ENCODE data around the gene RPS23.
"Not testable (repeated sequence)": the region's sequence is repeated elsewhere in the genome, so short reads cannot be mapped to it uniquely, and the experiment has no call there.

Gene RPS23

DNA sequence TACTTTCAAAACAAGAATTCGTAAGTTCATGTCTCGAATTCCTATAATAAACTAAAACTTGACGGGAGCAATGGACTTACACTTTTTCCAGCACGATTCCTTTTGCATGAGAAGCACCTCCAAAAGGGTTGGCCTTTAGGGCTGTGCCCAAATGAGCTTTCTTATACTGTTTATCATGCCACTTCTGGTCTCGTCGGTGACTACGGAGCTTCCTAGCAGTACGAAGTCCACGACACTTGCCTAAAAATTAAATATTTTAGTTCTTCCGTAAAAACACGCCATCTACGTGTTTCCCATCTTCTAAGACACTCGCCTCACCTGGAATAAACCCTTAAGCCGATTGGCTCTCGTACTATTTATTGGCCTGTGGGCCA, 554 bp downstream of the RPS23 start:
- no peak for DNase-seq (ENCODE audit: low read depth)
- TF ChIP-seq, protein P1, sequence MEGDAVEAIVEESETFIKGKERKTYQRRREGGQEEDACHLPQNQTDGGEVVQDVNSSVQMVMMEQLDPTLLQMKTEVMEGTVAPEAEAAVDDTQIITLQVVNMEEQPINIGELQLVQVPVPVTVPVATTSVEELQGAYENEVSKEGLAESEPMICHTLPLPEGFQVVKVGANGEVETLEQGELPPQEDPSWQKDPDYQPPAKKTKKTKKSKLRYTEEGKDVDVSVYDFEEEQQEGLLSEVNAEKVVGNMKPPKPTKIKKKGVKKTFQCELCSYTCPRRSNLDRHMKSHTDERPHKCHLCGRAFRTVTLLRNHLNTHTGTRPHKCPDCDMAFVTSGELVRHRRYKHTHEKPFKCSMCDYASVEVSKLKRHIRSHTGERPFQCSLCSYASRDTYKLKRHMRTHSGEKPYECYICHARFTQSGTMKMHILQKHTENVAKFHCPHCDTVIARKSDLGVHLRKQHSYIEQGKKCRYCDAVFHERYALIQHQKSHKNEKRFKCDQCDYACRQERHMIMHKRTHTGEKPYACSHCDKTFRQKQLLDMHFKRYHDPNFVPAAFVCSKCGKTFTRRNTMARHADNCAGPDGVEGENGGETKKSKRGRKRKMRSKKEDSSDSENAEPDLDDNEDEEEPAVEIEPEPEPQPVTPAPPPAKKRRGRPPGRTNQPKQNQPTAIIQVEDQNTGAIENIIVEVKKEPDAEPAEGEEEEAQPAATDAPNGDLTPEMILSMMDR (conservative IDR thresholded peaks at IDR 0.05; ENCODE audit: low read depth, low read length): no peak
- H3K4me3 ChIP-seq (ENCODE audit: low read depth, low read length): peak overlapping the region; percentile 91

DNA sequence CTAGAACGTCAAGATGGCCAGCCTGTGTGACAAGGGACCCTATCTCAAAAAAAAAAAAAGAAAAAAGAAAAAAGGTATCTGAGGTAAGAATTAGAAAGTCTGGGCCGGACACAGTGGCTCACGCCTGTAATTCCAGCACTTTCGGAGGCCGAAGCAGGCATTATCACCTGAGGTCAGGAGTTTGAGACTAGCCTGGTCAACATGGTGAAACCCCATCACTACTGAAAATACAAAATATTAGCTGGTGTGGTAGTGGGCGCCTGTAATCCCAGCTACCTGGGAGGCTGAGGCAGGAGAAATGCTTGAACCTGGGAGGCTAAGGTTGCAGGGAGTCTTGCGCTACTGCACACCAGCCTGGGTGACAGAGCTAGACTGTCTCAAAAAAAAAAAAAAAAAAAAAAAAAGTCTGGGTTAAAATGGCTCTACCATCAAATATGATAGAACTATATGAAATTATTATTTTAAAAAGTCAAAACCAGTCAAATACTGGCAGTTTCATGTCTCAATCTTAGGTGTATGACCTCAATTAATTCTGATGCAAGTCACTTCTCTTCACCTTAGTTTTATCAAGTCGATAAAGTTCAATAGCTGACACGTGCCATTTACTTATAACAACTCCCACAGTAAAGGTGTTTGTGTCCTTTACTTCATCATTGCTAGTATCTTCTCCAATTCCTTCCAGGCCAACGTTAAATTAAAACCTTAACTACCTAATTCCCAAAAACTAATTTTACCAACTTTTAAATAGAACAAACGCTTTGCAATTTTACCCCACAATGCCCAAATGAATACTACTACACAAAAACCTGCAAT, 1.1 kb downstream of the RPS23 start:
- peak overlapping the region; percentile 91 for H3K4me3 ChIP-seq (ENCODE audit: low read depth, low read length)
- TF ChIP-seq, protein P1 (conservative IDR thresholded peaks at IDR 0.05; ENCODE audit: low read depth, low read length): no peak
- DNase-seq (ENCODE audit: low read depth): no peak

DNA sequence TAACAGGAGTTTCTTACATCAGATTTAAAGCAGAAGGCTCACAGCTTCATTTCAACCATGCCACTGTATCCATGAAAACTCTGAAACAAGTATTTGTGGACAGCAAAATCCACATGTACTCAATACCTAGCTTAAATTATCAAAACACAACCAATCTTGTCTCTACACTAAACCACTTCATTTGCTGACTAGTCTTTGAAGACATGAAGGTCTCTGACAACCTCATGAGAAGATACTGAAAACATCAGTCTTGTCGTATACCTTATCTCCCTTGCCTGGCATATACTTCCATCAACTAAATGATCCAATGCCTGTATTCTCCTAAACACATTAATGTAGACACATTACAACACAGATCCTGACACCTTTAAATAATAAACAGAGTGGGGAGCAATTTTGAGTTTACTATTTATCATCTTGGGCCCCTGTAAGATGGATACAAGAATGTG, 2.9 kb downstream of the RPS23 start:
- DNase-seq (ENCODE audit: low read depth): no peak
- no peak overlapping the region for H3K4me3 ChIP-seq (ENCODE audit: low read depth, low read length)
- TF ChIP-seq, protein P1 (conservative IDR thresholded peaks at IDR 0.05; ENCODE audit: low read depth, low read length): no peak

DNA sequence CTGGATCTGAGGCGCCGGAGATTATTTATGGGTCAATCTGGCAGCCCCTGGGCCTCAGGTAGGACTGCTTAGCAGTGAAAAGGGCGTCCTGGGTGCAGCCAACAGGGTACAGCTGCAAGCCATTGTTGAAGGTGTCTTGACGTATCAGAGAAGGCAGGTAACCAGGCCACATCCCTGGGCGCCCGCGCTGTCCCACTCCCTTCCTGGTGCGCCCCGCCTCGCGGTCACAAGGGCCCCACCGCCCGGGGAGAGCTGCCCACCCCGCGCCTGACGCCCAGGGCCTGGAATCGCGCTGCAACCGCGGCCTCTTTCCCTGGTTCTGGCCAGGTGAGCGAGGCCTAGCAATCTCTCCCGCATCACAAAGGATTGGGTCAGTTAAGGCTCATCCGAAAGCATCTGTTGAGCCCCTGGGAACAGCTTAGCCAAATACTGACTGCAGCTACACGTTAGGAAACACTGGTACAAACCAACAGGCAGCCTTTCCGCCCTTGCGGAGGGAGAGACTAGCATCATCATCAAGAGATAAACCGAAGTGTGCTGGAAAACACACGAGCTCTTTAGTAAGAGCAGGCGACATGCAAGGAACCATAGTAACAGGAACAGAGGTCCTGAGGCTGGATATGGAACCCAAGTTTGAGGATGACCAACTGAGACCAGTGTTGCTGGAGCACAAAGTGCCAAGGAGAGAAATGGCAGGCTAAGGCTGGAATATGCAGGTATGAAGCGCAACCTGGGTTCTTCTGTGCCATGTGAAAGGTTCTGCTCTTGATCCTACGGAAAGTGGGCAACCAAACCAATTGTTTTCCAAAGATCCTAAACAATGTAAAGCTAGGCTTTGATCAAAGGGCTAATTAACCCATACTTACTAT, 3.6 kb downstream of the RPS23 start:
- TF ChIP-seq, protein P1 (conservative IDR thresholded peaks at IDR 0.05; ENCODE audit: low read depth, low read length): no peak
- no peak for DNase-seq (ENCODE audit: low read depth)
- no peak overlapping the region for H3K4me3 ChIP-seq (ENCODE audit: low read depth, low read length)

DNA sequence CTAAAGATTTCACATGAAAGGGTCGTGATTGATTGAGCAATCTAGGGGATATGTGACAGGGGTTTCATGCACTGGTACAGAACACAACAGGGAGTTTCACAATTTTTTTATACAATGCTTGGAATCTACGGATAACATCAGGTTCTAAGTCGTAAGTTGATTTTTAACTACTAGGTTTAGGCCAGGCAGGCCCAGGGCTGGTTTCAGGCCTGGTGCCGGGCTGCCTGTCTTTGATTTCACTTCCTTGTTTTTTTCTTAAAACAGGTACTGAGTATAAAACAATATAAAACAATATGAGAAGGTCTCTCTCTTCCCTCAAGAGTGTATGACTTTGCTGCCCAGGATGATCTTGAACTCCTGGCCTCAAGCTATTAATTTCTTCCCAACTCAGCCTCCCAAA, 4.7 kb downstream of the RPS23 start:
- H3K4me3 ChIP-seq (ENCODE audit: low read depth, low read length); DNase-seq (ENCODE audit: low read depth): not testable (repeated sequence)

DNA sequence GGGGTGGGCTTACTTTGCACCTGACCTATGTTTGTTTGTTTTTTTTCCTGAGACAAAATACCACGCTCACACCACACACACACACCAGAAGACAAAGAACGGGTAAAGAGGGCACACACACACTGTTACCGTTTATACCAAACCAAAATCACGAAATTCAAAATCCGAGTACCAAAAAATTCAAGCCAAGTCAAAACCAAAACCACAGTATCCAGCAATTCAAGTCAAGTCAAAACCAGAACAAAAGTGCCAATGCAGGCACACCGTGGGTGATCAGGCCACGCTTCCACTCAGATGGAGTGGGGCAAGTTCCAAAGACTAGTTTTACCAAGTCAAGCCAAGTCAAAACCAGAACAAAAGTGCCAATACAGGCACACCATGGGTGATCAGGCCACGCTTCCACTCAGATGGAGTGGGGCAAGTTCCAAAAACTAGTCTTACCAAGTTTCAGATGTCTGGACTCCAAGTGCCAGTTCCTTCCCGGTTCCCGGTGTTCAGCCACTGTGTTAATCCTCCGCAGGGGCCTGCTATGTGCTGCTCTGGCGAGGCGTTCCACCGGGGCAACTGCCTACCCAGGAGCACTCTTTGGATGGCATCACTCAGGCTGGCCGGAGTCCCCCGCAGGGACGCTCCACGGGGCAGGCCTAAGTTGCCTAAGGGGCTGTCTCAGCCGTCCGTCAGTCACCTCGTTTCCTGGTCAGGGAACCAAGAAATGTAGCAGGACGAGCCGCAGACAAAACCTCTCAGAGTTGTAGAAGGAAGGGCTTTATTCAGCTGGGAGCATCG, 5.4 kb downstream of the RPS23 start:
- DNase-seq (ENCODE audit: low read depth); H3K4me3 ChIP-seq (ENCODE audit: low read depth, low read length): not testable (repeated sequence)

DNA sequence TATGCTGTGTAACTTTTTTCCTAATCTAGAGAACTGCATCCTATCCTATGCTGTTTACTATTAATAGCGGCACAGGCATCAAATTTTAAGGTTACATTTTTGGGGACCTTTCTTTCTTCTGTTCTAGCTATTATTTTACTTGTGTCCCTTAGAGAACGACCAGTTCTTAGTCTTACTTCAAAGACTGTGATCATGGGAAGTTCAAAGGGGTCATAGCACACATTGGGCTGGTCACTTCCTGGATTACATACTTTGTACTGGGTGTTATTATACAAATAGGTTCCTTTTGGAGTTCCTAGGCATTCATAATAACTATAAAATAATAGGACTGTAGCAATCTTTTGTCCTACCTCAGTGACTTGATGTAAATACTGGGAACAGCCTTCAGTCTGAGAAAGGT, 8.8 kb downstream of the RPS23 start:
- DNase-seq (ENCODE audit: low read depth); H3K4me3 ChIP-seq (ENCODE audit: low read depth, low read length): not testable (repeated sequence)

DNA sequence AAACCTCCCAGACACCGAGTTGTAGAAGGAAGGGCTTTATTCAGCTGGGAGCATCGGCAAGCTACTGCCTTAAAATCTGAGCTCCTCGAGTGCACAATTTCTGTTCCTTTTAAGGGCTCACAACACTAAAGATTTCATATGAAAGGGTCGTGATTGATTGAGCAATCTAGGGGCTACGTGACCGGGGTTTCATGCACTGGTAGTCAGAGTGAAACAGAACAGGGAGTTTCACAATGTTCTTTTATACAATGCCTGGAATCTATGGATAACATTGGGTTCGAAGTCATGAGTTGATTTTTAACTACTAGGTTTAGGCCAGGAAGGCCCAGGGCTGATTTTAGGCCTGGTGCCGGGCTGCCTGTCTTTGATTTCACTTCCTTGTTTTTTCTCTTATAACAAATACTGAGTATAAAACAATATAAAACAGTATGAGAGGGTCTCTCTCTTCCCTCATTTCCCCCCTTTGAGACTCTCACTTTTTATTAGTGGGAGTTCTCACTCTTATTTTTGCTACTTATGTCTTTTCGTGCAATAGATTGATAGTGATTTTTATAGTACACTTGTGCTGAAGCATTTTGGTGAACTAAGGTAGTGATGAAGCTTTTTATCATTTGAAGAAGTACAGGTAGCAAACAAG, 10.7 kb downstream of the RPS23 start:
- not testable (repeated sequence) for DNase-seq (ENCODE audit: low read depth); H3K4me3 ChIP-seq (ENCODE audit: low read depth, low read length)

All from choroid plexus epithelial cell (primary cell).